ENCODE data around the gene OR8D4. TPM values are rescaled to one million over a fixed set of nuclear protein-coding genes. Genes with fewer than 3 reads are reported as not detected.

Gene OR8D4
- total RNA-seq, 1 donor from 2014 or later, result not detected

DNA sequence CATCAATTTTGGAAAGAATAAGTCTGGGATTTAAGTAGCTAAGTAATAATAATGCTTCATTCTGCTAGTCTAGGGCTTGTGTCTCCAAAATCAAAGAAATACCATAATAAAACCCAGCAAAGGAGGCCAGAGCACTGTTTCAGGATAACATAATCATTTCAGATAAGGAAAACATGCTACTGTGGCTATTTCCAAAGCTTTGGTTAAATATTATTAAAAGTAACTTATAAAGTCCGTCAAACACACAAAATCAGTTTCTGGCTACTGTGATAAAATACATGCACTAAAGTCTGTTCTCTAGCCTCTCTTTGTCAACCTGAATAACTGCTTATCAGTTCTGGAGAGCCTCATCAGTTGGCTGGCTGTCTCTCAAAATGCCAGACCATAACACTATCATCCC is 43.2 kb downstream of the OR8D4 start:
- Histone ChIP-seq H3K27ac (no peak overlapping the region), H3K36me3 (no peaks in the 10 kb centered on the region), H3K4me3 (no peak overlapping the region), H3K27me3 (no peaks in the 10 kb centered on the region), H3K9me3 (no peaks in the 10 kb centered on the region), H3K4me1 (no peaks in the 10 kb centered on the region)
- DNase-seq, result no peak
- TF ChIP-seq, protein P1, sequence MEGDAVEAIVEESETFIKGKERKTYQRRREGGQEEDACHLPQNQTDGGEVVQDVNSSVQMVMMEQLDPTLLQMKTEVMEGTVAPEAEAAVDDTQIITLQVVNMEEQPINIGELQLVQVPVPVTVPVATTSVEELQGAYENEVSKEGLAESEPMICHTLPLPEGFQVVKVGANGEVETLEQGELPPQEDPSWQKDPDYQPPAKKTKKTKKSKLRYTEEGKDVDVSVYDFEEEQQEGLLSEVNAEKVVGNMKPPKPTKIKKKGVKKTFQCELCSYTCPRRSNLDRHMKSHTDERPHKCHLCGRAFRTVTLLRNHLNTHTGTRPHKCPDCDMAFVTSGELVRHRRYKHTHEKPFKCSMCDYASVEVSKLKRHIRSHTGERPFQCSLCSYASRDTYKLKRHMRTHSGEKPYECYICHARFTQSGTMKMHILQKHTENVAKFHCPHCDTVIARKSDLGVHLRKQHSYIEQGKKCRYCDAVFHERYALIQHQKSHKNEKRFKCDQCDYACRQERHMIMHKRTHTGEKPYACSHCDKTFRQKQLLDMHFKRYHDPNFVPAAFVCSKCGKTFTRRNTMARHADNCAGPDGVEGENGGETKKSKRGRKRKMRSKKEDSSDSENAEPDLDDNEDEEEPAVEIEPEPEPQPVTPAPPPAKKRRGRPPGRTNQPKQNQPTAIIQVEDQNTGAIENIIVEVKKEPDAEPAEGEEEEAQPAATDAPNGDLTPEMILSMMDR (IDR thresholded peaks at IDR 0.05), result no peak
- intact Hi-C loops (cut with DNase I), result no loop called here
- no peak for ATAC-seq

DNA sequence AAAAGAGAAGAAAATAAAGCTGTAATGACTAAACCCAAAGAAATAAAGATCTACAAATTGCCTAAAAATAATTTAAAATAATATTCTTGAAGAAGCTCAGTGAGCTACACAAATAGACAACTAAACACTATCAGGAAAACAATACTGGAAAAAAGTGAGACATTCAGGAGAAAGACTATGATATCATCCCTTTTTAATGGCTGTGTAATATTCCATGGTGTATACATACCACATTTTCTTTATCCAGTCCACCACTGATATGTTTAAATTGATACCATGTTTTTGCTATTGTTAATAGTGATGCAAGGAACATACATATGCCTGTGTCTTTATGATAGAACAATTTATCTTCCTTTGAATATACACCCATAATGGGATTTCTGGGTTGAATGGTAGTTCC is 54.8 kb downstream of the OR8D4 start:
- Histone ChIP-seq H3K4me3 (no peak overlapping the region), H3K27ac (no peak overlapping the region), H3K9me3 (no peaks in the 10 kb centered on the region), H3K27me3 (no peaks in the 10 kb centered on the region), H3K36me3 (no peaks in the 10 kb centered on the region), H3K4me1 (no peaks in the 10 kb centered on the region)
- DNase-seq, result no peak
- no peak for ATAC-seq
- TF ChIP-seq, protein P1 (IDR thresholded peaks at IDR 0.05), result no peak
- intact Hi-C loops (cut with DNase I), result no loop called here

Other genes starting within 250 kb of the OR8D4 start
- 3.2 TPM for gene SCN3B, start 247.5 kb upstream of the OR8D4 start, total RNA-seq
- 9.6 TPM for gene ZNF202, start 160.5 kb upstream of the OR8D4 start, total RNA-seq
- gene OR6X1, start 147.6 kb upstream of the OR8D4 start, total RNA-seq, result not detected
- gene OR6M1, start 95.8 kb upstream of the OR8D4 start, total RNA-seq, result not detected
- not detected for gene TMEM225, start 16.5 kb upstream of the OR8D4 start, total RNA-seq
- not detected for gene OR4D5, start 37.5 kb downstream of the OR8D4 start, total RNA-seq
- not detected for gene OR6T1, start 41.7 kb downstream of the OR8D4 start, total RNA-seq
- gene OR10S1, start 75.6 kb downstream of the OR8D4 start, total RNA-seq, result not detected
- gene OR10G6, start 93.0 kb downstream of the OR8D4 start, total RNA-seq, result not detected
- gene OR10G4, start 110.8 kb downstream of the OR8D4 start, total RNA-seq, result not detected
- not detected for gene OR10G9, start 120.8 kb downstream of the OR8D4 start, total RNA-seq
- not detected for gene OR10G8, start 124.6 kb downstream of the OR8D4 start, total RNA-seq
- gene OR10G7, start 139.2 kb downstream of the OR8D4 start, total RNA-seq, result not detected
- 42.0 TPM for gene VWA5A, start 213.3 kb downstream of the OR8D4 start, total RNA-seq